Hippocampal formation (tissue), 2 donors: ENCODE data around the gene BTNL9.
"Not testable (repeated sequence)": the region's sequence is repeated elsewhere in the genome, so short reads cannot be mapped to it uniquely, and the experiment has no call there.

Source experiments
- DNase-seq, 2 donors: peaks; one replicate each; lab custom pipeline; 2025; lab: John Stamatoyannopoulos, UW

Gene BTNL9

DNA sequence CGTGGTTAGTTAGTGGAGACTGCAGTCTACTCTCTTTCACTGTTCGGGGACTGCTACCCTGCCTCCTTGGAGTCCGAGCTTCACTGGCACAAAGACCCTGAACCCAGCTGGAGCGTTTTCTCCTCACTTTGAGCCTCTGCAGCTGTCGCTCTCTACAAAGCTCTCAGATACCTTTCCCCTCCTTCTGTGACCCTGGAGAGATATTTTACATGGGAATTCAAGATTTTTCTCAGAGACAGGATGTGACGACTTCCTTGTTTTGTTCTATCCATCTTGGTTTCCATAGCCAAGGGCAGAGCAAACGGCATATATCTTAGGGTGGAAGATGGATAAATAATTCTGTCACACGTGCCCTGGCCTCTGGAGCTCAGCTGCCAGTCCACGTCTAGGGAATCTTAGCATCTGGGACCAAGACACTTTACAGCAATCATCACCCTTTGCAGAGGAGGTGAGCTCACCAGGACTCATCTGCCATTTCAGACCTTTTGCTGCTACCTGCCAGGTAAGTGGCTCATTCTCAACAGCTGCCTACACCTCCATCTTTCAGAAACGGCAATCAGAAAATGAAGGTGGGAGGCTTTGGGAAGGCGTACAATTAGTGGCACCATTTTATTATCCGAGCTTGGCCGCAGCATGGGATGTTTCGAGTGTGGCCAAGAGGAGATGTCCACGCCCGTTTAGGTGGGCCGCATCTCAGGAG lies at the start of gene BTNL9:
Gene BTNL9 (plus strand): TSS at position 336 of the 700 bp plus-strand sequence. CDS start 5,224 bp downstream, outside the sequence.
- DNase-seq = no peak

DNA sequence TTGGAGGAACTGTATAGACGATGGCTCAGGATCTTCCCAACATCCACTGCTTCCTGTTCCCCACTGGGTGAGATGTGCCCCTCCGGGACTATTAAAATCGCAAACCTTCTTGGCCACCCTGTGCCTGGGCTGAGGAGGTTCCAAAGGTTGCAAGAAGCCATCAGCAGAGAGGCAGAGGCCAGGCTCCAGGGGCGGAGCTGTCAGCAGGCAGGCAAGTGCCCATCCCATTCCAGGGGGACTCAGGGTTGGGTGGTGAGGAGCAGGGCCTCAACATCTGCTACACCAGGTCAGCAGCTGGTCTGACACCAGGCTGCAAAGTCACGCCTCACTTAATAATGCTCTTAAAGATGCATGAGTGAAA lies 49.2 kb upstream of the BTNL9 start:
- no peak for DNase-seq

GRCh38 chr5:181001947-181002346 lies 38.1 kb upstream of the BTNL9 start:
- DNase-seq = no peak

DNA sequence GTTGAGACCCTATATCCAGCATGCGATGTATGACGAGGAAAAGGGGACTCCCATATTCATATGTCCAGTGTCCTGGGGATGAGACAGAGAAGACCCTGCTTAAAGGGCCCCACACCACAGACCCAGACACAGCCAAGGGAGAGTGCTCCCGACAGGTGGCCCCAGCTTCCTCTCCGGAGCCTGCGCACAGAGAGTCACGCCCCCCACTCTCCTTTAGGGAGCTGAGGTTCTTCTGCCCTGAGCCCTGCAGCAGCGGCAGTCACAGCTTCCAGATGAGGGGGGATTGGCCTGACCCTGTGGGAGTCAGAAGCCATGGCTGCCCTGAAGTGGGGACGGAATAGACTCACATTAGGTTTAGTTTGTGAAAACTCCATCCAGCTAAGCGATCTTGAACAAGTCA lies 34.3 kb upstream of the BTNL9 start:
- DNase-seq = no peak

DNA sequence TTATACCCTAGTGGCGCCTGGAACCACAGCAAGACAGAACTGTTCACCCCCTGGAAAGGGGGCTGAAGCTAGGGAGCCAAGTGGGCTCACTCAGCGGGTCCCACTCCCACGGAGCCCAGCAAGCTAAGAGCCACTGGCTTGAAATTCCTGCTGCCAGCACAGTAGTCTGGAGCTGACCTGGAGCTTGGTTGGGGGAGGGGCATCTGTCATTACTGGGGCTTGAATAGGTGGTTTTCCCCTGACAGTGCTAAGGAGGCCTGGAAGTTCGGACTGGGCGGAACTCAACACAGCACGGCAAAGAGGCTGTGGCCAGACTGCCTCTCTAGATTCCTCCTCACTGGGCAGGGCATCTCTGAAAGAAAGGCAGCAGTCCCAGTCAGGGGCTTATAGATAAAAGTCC lies 31.9 kb upstream of the BTNL9 start:
- no peak for DNase-seq

DNA sequence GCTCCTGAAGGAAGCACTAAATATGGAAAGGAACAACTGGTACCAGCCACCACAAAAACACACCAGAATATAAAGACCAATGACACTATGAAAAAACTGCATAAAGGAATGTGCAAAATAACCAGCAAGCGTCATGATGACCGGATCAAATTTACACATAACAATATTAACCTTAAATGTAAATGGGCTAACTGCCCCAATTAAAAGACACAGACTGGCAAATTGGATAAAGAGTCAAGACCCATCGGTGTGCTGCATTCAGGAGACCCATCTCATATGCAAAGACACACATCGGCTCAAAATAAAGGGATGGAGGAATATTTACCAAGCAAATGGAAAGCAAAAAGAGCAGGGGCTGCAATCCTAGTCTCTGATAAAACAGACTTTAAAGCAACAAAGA lies 30.0 kb upstream of the BTNL9 start:
- not testable (repeated sequence) for DNase-seq

DNA sequence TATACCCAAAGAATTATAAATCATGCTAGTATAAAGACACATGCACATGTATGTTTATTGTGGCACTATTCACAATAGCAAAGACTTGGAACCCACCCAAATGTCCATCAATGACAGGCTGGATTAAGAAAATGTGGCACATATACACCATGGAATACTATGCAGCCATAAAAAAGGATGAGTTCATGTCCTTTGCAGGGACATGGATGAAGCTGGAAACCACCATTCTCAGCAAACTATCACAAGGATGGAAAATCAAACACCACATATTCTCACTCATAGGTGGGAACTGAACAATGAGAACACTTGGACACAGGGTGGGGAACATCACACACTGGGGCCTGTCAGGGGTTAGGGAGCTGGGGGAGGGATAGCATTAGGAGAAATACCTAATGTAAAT lies 25.4 kb upstream of the BTNL9 start:
- DNase-seq = not testable (repeated sequence)

DNA sequence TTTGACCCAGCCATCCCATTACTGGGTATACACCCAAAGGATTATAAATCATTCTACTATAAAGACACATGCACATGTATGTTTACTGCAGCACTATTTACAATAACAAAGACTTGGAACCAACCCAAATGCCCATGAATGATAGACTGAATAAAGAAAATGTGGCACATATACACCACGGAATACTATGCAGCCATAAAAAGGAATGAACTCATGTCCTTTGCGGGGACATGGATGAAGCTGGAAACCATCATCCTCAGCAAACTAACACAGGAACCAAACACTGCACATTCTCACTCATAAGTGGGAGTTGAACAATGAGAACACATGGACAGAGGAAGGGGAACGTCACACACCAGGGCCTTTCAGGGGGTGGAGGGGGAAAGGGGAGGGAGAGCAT lies 22.6 kb upstream of the BTNL9 start:
- DNase-seq = not testable (repeated sequence)

DNA sequence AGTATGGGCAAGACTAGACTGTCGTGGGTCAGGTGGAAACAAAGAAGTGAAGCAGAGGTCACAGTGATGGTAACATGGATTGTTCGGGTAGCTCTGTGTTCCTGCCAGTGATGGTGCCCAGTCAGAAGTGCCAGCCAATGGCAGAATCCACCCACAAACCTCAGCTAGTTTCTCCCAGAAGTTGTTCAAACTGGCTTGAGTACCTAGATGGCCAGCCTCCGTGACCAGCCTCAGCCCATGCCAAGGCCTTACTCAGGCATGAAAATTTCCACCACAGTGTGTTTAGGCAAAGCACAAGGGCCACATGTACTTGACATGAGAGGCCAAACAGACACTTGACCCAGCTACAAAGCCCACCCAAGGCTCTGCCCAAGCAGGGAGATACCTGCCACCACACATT lies 19.4 kb upstream of the BTNL9 start:
- no peak for DNase-seq

GRCh38 chr5:181024245-181025064 lies 15.6 kb upstream of the BTNL9 start:
- no peak for DNase-seq

GRCh38 chr5:181027452-181028031 lies 12.5 kb upstream of the BTNL9 start:
- no peak for DNase-seq

DNA sequence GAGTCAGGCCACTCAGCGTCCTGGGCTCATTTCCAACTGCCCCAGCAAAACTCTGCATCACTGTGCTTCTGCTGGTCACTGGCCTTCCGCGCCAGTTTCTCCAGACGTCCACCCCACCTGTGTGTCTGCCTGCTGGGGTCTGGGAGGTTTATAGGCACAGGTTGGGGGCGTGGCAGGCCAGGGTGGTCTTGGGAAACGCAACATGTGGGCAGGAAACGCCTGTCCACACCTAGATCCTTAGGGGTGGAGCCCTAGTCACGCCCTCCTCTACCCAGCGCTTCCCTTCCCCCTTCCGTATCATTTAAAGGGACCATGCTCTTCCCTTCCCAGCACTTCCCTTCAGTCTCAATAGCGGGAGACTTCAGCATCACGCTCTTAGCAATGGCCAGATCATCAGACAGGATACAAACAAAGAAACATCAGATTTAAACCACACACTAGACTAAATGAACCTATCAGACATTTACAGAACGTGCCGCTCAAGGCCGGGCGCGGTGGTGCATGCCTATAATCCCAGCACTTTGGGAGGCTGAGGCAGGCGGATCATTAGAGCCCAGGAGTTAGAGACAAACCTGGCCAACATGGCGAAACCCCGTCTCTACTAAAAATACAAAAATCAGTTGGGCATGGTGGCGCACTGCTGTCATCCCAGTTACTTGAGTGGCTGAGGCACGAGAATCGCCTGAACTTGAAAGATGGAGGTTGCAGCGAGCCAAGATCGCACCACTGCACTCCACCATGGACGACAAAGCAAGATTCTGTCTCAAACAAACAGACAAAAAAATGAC lies 11.8 kb upstream of the BTNL9 start:
- DNase-seq = no peak

GRCh38 chr5:181031716-181032115 lies 8.3 kb upstream of the BTNL9 start:
- DNase-seq = no peak

- no peak for DNase-seq
Measured at GRCh38 chr5:181035991-181036815, 3.9 kb upstream of the BTNL9 start.

- DNase-seq = no peak
Measured at GRCh38 chr5:181036816-181037364, 3.2 kb upstream of the BTNL9 start.

GRCh38 chr5:181037365-181037861 lies 2.7 kb upstream of the BTNL9 start:
- no peak for DNase-seq

- no peak for DNase-seq
Measured at GRCh38 chr5:181039471-181039870, 595 bp upstream of the BTNL9 start.

GRCh38 chr5:181040631-181040945 lies 522 bp downstream of the BTNL9 start:
- no peak for DNase-seq

DNA sequence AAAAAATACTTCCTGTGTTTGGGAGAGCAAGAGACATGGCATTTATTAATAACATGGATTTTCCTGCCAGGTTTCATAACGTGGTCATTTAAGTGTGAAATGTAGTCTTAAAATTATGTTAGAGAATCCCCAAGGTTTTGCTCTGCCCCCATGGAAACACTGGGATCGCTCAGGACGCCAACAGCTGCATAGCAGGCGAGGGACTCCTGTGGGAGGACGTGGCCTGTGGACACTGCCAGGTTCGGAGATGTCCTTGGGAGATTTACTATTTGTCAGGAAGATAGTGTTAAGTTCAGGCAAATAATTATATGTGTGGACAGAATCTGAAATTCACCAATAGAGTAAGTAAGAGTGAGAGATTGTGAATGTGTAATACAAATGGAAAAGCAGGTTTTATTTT lies 977 bp downstream of the BTNL9 start:
- no peak for DNase-seq

- no peak for DNase-seq
Measured at GRCh38 chr5:181042036-181042713, 2.1 kb downstream of the BTNL9 start.
